Smooth muscle cell (in vitro differentiated cells): ENCODE data around the gene EXT2. TPM values are rescaled to one million over a fixed set of nuclear protein-coding genes. Genes with fewer than 3 reads are reported as not detected.

Experiments
- DNase-seq: peaks from one replicate; lab custom pipeline; 2025; ENCODE audit not compliant: unreplicated experiment; lab: John Stamatoyannopoulos, UW
- H2AFZ ChIP-seq: fragments of 200-600 bp; sonication (generic); 2 replicates; pipeline ENCODE4 v1.6.0; 2016; ENCODE audit warnings: antibody characterized with exemption, low read depth, mild to moderate bottlenecking
- H3F3A ChIP-seq: fragments of 200-600 bp; sonication (generic); 2 replicates; pipeline ENCODE4 v1.6.0; 2017; ENCODE audit warnings: antibody characterized with exemption, low read depth
- H3K27ac ChIP-seq: fragments of 200-600 bp; sonication (generic); 2 replicates; pipeline ENCODE4 v1.5.1; 2016; ENCODE audit warnings: low read depth, mild to moderate bottlenecking
- H3K27me3 ChIP-seq: fragments of 200-600 bp; sonication (generic); 2 replicates; pipeline ENCODE4 v1.6.1; 2016; ENCODE audit warnings: low read depth, mild to moderate bottlenecking
- H3K36me3 ChIP-seq: fragments of 200-600 bp; sonication (generic); 2 replicates; pipeline ENCODE4 v1.5.1; 2016; ENCODE audit warnings: low read depth
- H3K4me1 ChIP-seq: fragments of 200-600 bp; sonication (generic); 2 replicates; pipeline ENCODE4 v1.5.1; 2016; ENCODE audit warnings: low read depth
- H3K4me2 ChIP-seq: fragments of 200-600 bp; sonication (generic); 2 replicates; pipeline ENCODE4 v1.6.0; 2016; ENCODE audit warnings: mild to moderate bottlenecking
- H3K4me3 ChIP-seq: fragments of 200-600 bp; sonication (generic); 2 replicates; pipeline ENCODE4 v1.5.1; 2016; ENCODE audit warnings: mild to moderate bottlenecking
- H3K79me2 ChIP-seq: fragments of 200-600 bp; sonication (generic); 2 replicates; pipeline ENCODE4 v1.6.0; 2016; ENCODE audit warnings: low read depth, mild to moderate bottlenecking
- H3K9ac ChIP-seq: fragments of 200-600 bp; sonication (generic); 2 replicates; pipeline ENCODE4 v1.6.0; 2016; ENCODE audit warnings: low read depth
- H3K9me3 ChIP-seq: fragments of 200-600 bp; sonication (generic); replicated peaks from 2 replicates; pipeline ENCODE4 v1.5.1; 2016; ENCODE audit warnings: low read depth
- H4K20me1 ChIP-seq: fragments of 200-600 bp; sonication (generic); 2 replicates; pipeline ENCODE4 v1.6.0; 2016; ENCODE audit warnings: low read depth
- WGBS: methylation state at CpG from one replicate; pipeline ENCODE4 v1.1.7; 2016; ENCODE audit warnings: low lambda C conversion rate; 5-methylcytosine and 5-hydroxymethylcytosine counted together
- polyA plus RNA-seq: library from polyadenylated mRNA; unstranded; fragments of >200 nt; fragmentation: Nextera tagmentation; extraction: Ambion mirVana; gene quantifications from 2 replicates; pipeline ENCODE4 v1.2.1, GENCODE V29; 2016
- total RNA-seq: library from RNA; depleted of rRNA; stranded (reverse); fragments of >200 nt; gene quantifications from 2 replicates; pipeline ENCODE4 v1.2.3, GENCODE V29; 2014
- TF ChIP-seq, protein P1 (sequence below): fragments of 200-600 bp; sonication (generic); IDR thresholded peaks from 2 replicates; pipeline ENCODE4 v1.5.1; 2017; ENCODE audit warnings: borderline replicate concordance, mild to moderate bottlenecking, antibody characterized with exemption; ENCODE audit not compliant: insufficient read depth, poor library complexity, severe bottlenecking

The EXT2 gene
- total and polyA plus RNA-seq, 2 experiments from 2014 or later, result 87.6 to 144 TPM

DNA sequence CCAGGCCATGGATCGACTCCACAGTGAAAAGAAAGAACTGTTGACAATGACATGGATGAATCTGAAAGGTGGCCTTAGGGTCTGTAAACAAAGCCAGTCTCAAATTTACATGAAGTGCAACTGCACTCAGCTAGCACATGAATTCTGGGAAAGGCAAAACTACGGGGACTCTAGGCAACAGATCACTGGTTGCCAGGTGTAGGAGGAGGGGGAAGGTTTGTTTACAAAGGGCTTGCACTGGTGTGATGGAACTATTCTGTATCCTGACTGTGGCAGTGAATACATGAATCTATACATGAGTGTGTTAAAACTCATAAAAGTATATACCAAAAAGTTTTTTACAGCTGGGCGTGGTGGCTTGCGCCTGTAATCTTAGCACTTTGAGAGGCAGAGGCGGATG, 187.1 kb downstream of the EXT2 start:
- H3K27ac ChIP-seq, result no peak overlapping the region
- H3K79me2 ChIP-seq, result no peaks in the 10 kb centered on the region
- DNase-seq, result no peak
- 87% methylated on average over 5 of the region's 5 CpGs for WGBS
- no peaks in the 10 kb centered on the region for H3K9me3 ChIP-seq
- H3K36me3 ChIP-seq, result no peaks in the 10 kb centered on the region
- H3F3A ChIP-seq, result no peaks in the 10 kb centered on the region
- no peak overlapping the region for H3K4me2 ChIP-seq
- no peak overlapping the region for H3K4me3 ChIP-seq
- no peak overlapping the region for H3K9ac ChIP-seq
- no peaks in the 10 kb centered on the region for H4K20me1 ChIP-seq
- peaks cover 24% of the 10 kb centered on the region for H3K27me3 ChIP-seq
- no peak overlapping the region for H2AFZ ChIP-seq
- TF ChIP-seq, protein P1, sequence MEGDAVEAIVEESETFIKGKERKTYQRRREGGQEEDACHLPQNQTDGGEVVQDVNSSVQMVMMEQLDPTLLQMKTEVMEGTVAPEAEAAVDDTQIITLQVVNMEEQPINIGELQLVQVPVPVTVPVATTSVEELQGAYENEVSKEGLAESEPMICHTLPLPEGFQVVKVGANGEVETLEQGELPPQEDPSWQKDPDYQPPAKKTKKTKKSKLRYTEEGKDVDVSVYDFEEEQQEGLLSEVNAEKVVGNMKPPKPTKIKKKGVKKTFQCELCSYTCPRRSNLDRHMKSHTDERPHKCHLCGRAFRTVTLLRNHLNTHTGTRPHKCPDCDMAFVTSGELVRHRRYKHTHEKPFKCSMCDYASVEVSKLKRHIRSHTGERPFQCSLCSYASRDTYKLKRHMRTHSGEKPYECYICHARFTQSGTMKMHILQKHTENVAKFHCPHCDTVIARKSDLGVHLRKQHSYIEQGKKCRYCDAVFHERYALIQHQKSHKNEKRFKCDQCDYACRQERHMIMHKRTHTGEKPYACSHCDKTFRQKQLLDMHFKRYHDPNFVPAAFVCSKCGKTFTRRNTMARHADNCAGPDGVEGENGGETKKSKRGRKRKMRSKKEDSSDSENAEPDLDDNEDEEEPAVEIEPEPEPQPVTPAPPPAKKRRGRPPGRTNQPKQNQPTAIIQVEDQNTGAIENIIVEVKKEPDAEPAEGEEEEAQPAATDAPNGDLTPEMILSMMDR, result no peak
- H3K4me1 ChIP-seq, result peaks cover 6% of the 10 kb centered on the region

- Histone ChIP-seq H3K79me2 (no peaks in the 10 kb centered on the region), H3K27me3 (peaks cover 4% of the 10 kb centered on the region), H3K4me1 (peaks cover 6% of the 10 kb centered on the region), H4K20me1 (no peaks in the 10 kb centered on the region), H3K4me3 (no peak overlapping the region), H2AFZ (peak overlapping the region; percentile 38), H3K36me3 (no peaks in the 10 kb centered on the region), H3K27ac (no peak overlapping the region), H3F3A (no peaks in the 10 kb centered on the region), H3K4me2 (no peak overlapping the region), H3K9me3 (no peaks in the 10 kb centered on the region), H3K9ac (no peak overlapping the region)
- WGBS, result 5% methylated on average over 2 of the region's 2 CpGs
- DNase-seq, result no peak
- TF ChIP-seq, protein P1, result no peak
These were observed 190.3 kb downstream of the EXT2 start for GRCh38 chr11:44285756-44286155.

DNA sequence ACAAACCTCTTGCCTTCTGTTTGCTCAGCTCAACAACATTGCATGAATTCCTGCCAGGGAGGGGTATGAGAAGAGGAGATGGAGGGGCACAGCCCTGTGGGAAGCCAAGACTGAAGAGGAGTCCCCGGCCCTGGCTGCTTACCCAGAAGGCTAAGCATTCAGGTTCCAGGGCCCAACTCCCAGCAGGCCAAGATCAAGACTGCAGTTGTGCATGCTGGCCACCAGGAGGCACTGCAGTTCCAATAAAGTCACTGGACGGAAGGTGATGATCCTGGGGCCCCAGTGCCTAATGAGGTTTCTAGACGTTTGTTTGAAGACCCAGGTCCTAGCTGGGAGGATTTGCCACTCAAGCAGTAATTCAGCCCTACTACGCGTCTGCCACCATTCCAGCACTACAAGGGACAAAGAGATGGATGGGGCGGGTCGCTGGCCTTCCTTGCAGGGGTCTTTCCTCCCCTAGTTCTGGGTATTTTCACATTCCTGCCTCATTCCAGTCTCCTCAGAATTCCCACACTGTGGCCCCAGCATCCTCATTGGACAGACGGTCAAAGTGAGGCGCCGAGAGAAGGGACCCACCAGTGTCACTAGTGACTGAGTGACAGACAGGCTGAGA, 190.9 kb downstream of the EXT2 start:
- TF ChIP-seq, protein P1, result peak; percentile 97
- no peaks in the 10 kb centered on the region for H4K20me1 ChIP-seq
- DNase-seq, result peak; percentile 9

GRCh38 chr11:44286911-44287310, 191.4 kb downstream of the EXT2 start:
- Histone ChIP-seq H3K79me2 (no peaks in the 10 kb centered on the region), H3K4me2 (no peak overlapping the region), H2AFZ (no peak overlapping the region), H3K27me3 (peaks cover 3% of the 10 kb centered on the region), H3K9me3 (no peaks in the 10 kb centered on the region), H4K20me1 (no peaks in the 10 kb centered on the region), H3K9ac (no peak overlapping the region), H3K36me3 (no peaks in the 10 kb centered on the region), H3K4me3 (no peak overlapping the region), H3K27ac (no peak overlapping the region), H3K4me1 (peaks cover 6% of the 10 kb centered on the region), H3F3A (no peaks in the 10 kb centered on the region)
- 71% methylated on average over 11 of the region's 11 CpGs for WGBS
- TF ChIP-seq, protein P1, result no peak
- no peak for DNase-seq

More for the DNA sequence above, 190.9 kb downstream of the EXT2 start:
- Histone ChIP-seq H3K27me3 (peaks cover 3% of the 10 kb centered on the region), H3F3A (no peaks in the 10 kb centered on the region), H3K79me2 (no peaks in the 10 kb centered on the region), H3K4me3 (no peak overlapping the region), H3K36me3 (no peaks in the 10 kb centered on the region), H3K27ac (no peak overlapping the region), H3K9ac (no peak overlapping the region), H3K4me1 (peaks cover 6% of the 10 kb centered on the region), H3K4me2 (no peak overlapping the region), H2AFZ (no peak overlapping the region), H3K9me3 (no peaks in the 10 kb centered on the region)
- WGBS, result 63% methylated on average over 10 of the region's 10 CpGs
